ENCODE results near the gene ABCD1.

GRCh38 chrX:153707406-153707805 is 17.2 kb upstream of the ABCD1 start:
- TF ChIP-seq CTCF (conservative IDR thresholded peaks at IDR 0.05; ENCODE audit: low read length), result no peak
- no peak for TF ChIP-seq EZH2phosphoT487 (IDR thresholded peaks at IDR 0.05; ENCODE audit: borderline replicate concordance)
